ENCODE results near the gene IMMP1L. TPM values are rescaled to one million over a fixed set of nuclear protein-coding genes. Genes with fewer than 3 reads are reported as not detected.
"Not testable (repeated sequence)": the region's sequence is repeated elsewhere in the genome, so short reads cannot be mapped to it uniquely, and the experiment has no call there.

IMMP1L gene
- total RNA-seq, 1 experiment from 2014 or later, result 63.1 TPM

DNA sequence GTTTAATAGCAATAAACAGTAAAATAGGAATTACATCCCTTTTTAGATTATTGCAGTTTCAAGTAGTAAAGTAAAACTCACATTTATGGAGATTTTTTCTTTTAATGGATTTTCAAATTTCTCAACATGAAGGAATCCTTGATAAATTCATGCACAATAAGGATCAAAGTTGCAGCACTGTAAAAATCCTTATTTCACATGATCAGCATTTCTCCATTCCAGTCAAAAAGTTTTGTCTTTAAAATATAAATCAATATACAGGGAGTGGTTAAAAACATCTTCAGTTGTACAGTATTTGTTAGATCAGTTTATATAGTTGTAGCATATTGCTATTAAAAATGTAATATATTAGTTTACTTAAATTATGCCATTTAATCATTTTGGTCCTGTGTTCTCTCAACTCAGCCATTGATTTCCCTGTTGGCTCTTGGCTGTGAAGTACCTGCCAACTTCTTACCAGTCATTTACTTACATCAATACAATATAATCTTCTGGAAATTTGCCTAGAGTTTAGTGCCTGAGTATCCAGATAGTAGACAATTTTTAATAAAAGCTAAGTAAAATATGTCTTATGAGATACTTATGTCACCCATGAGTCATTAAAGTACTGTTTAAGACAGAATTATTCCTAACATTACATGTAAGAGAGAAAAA is 12.2 kb upstream of the IMMP1L start:
- H3K9ac ChIP-seq (ENCODE audit: low read length), result no peak overlapping the region
- no peak overlapping the region for H3K4me2 ChIP-seq (ENCODE audit: low read depth, low read length, poor library complexity, severe bottlenecking)
- H2AFZ ChIP-seq (ENCODE audit: low read length), result no peak overlapping the region
- H3K79me2 ChIP-seq (ENCODE audit: low read length), result peaks cover under 1% of the 10 kb centered on the region
- no peaks in the 10 kb centered on the region for H3K9me2 ChIP-seq (replicated peaks; ENCODE audit: insufficient read depth, low read length)
- H3K9me3 ChIP-seq (ENCODE audit: low read length), result no peaks in the 10 kb centered on the region
- H4K20me1 ChIP-seq (ENCODE audit: insufficient read depth, low read depth, low read length), result no peaks in the 10 kb centered on the region
- no peaks in the 10 kb centered on the region for H3K4me1 ChIP-seq (ENCODE audit: low read length)
- H3K4me3 ChIP-seq (ENCODE audit: low read length), result no peak overlapping the region
- no peak for DNase-seq
- no peaks in the 10 kb centered on the region for H3K27me3 ChIP-seq (ENCODE audit: low read length)
- H3K27ac ChIP-seq (ENCODE audit: low read length), result no peak overlapping the region
- H3K36me3 ChIP-seq (ENCODE audit: insufficient read depth, low read length), result 0 out of 2 replicates have a peak, but pooled peaks cover 17% of the 10 kb centered on the region

- DNase-seq, result no peak
- H3K27me3 ChIP-seq (ENCODE audit: low read length), result no peaks in the 10 kb centered on the region
- H4K20me1 ChIP-seq (ENCODE audit: insufficient read depth, low read depth, low read length), result no peaks in the 10 kb centered on the region
- no peaks in the 10 kb centered on the region for H3K9me2 ChIP-seq (replicated peaks; ENCODE audit: insufficient read depth, low read length)
- no peak overlapping the region for H3K4me3 ChIP-seq (ENCODE audit: low read length)
- no peak overlapping the region for H2AFZ ChIP-seq (ENCODE audit: low read length)
- no peak overlapping the region for H3K27ac ChIP-seq (ENCODE audit: low read length)
- no peak overlapping the region for H3K9ac ChIP-seq (ENCODE audit: low read length)
- H3K36me3 ChIP-seq (ENCODE audit: insufficient read depth, low read length), result no peaks in the 10 kb centered on the region
- no peaks in the 10 kb centered on the region for H3K9me3 ChIP-seq (ENCODE audit: low read length)
- H3K4me2 ChIP-seq (ENCODE audit: low read depth, low read length, poor library complexity, severe bottlenecking), result peak overlapping the region; percentile 89
- peaks cover 91% of the 10 kb centered on the region for H3K79me2 ChIP-seq (ENCODE audit: low read length)
- H3K4me1 ChIP-seq (ENCODE audit: low read length), result peaks cover 30% of the 10 kb centered on the region
Measured at GRCh38 chr11:31512117-31512516, 2.7 kb upstream of the IMMP1L start.

DNA sequence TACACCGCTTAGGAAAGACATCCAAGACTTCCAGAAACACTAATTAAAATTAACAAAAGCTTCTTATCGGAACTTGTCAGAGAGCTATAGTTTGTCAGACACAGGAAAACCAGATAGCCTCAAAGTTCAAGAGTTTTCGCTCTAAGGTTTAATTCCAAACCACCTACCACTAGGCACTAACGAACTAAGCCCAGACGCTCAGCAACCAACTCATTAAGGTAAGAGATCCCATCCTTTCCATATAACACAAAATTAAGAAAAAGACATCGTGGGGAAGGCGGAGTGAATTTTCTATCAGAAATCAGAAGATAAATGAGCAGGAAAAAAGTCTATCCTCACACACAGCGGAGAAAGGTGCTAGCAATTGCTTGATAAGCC is 382 bp downstream of the IMMP1L start:
- Histone ChIP-seq H3K4me3 (ENCODE audit: low read length) (peak overlapping the region; percentile 93), H3K9me3 (ENCODE audit: low read length) (no peaks in the 10 kb centered on the region), H3K4me1 (ENCODE audit: low read length) (peaks cover 30% of the 10 kb centered on the region), H3K36me3 (ENCODE audit: insufficient read depth, low read length) (peaks cover 13% of the 10 kb centered on the region), H3K9me2 (replicated peaks; ENCODE audit: insufficient read depth, low read length) (no peaks in the 10 kb centered on the region), H2AFZ (ENCODE audit: low read length) (peak overlapping the region; percentile 84), H3K4me2 (ENCODE audit: low read depth, low read length, poor library complexity, severe bottlenecking) (peak overlapping the region; percentile 89), H3K9ac (ENCODE audit: low read length) (peak overlapping the region; percentile 86), H3K27me3 (ENCODE audit: low read length) (no peaks in the 10 kb centered on the region), H3K27ac (ENCODE audit: low read length) (peak overlapping the region; percentile 14; the same call in 1 of the 2 replicates), H3K79me2 (ENCODE audit: low read length) (peaks cover 97% of the 10 kb centered on the region), H4K20me1 (ENCODE audit: insufficient read depth, low read depth, low read length) (no peaks in the 10 kb centered on the region)
- peak; percentile 54 for DNase-seq

- H3K9me2 ChIP-seq (replicated peaks; ENCODE audit: insufficient read depth, low read length), result no peaks in the 10 kb centered on the region
- peaks cover 50% of the 10 kb centered on the region for H3K36me3 ChIP-seq (ENCODE audit: insufficient read depth, low read length)
- H3K4me1 ChIP-seq (ENCODE audit: low read length), result peaks cover 6% of the 10 kb centered on the region; the same call in 1 of the 2 replicates
- H3K27me3 ChIP-seq (ENCODE audit: low read length), result no peaks in the 10 kb centered on the region
- no peaks in the 10 kb centered on the region; the same call in 1 of the 2 replicates for H3K9me3 ChIP-seq (ENCODE audit: low read length)
- no peak for DNase-seq
- no peak overlapping the region for H3K4me3 ChIP-seq (ENCODE audit: low read length)
- H4K20me1 ChIP-seq (ENCODE audit: insufficient read depth, low read depth, low read length), result no peaks in the 10 kb centered on the region
- no peak overlapping the region for H2AFZ ChIP-seq (ENCODE audit: low read length)
- H3K4me2 ChIP-seq (ENCODE audit: low read depth, low read length, poor library complexity, severe bottlenecking), result no peak overlapping the region
- H3K79me2 ChIP-seq (ENCODE audit: low read length), result peaks cover 94% of the 10 kb centered on the region
- H3K27ac ChIP-seq (ENCODE audit: low read length), result no peak overlapping the region
- H3K9ac ChIP-seq (ENCODE audit: low read length), result no peak overlapping the region
Measured at GRCh38 chr11:31500560-31500959, 8.9 kb downstream of the IMMP1L start.

DNA sequence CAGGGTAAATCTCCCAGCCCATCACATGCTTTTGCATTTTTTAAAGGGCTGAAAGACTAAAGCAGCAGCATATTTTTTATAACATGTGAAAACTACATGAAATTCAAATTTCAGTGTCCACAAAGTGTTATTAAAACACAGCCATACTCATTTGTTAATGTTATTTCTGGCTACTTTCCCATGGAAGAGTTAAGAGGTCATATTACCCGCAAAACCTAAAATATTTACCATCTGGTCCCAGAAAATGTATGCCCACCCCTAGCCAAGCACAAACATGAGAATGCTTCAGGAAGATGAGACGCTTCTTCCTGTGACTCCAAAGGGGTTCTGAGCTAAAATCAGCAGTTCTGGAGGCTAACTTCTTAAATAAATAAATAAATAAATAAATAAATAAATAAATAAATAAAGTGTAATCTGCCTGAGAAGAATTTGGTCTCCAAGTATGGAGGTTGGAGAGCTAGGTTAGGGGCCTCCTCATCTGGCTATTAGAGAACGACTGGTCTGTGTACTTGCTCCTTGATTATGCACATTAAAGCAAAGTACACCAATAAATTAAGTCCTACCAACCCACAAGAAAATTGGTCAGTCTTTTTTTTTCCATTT is 9.7 kb downstream of the IMMP1L start:
- H3K27me3 ChIP-seq (ENCODE audit: low read length), result no peaks in the 10 kb centered on the region
- no peaks in the 10 kb centered on the region; the same call in 1 of the 2 replicates for H3K9me3 ChIP-seq (ENCODE audit: low read length)
- no peak overlapping the region for H3K4me2 ChIP-seq (ENCODE audit: low read depth, low read length, poor library complexity, severe bottlenecking)
- no peak overlapping the region for H2AFZ ChIP-seq (ENCODE audit: low read length)
- peaks cover 6% of the 10 kb centered on the region; the same call in 1 of the 2 replicates for H3K4me1 ChIP-seq (ENCODE audit: low read length)
- peaks cover 94% of the 10 kb centered on the region for H3K79me2 ChIP-seq (ENCODE audit: low read length)
- H3K36me3 ChIP-seq (ENCODE audit: insufficient read depth, low read length), result peaks cover 48% of the 10 kb centered on the region
- H4K20me1 ChIP-seq (ENCODE audit: insufficient read depth, low read depth, low read length), result no peaks in the 10 kb centered on the region
- no peak for DNase-seq
- H3K9me2 ChIP-seq (replicated peaks; ENCODE audit: insufficient read depth, low read length), result no peaks in the 10 kb centered on the region
- H3K27ac ChIP-seq (ENCODE audit: low read length), result no peak overlapping the region
- no peak overlapping the region for H3K4me3 ChIP-seq (ENCODE audit: low read length)
- H3K9ac ChIP-seq (ENCODE audit: low read length), result no peak overlapping the region

DNA sequence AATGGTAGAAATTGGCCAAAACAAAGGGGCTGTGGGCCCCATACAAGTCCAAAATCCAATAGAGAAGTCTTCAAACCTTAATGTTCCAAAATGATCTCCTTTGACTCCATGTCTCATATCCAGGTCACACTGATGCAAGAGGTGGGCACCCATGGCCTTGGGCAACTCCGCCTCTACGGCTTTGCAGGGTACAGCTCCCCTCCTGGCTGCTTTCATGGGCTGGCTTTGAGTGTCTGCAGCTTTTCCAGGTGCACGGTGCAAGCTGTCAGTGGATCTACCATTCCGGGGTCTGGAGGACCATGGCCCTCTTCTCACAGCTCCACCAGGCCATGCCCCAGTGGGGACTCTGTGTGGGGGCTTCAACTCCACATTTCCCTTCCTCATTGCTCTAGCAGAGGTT is 15.7 kb downstream of the IMMP1L start:
- H3K4me1 ChIP-seq (ENCODE audit: low read length), result peaks cover 11% of the 10 kb centered on the region
- not testable (repeated sequence) for H3K4me3 ChIP-seq (ENCODE audit: low read length); H3K27me3 ChIP-seq (ENCODE audit: low read length); H2AFZ ChIP-seq (ENCODE audit: low read length); H3K4me2 ChIP-seq (ENCODE audit: low read depth, low read length, poor library complexity, severe bottlenecking); H3K9me3 ChIP-seq (ENCODE audit: low read length); DNase-seq; H4K20me1 ChIP-seq (ENCODE audit: insufficient read depth, low read depth, low read length); H3K27ac ChIP-seq (ENCODE audit: low read length); H3K9me2 ChIP-seq (replicated peaks; ENCODE audit: insufficient read depth, low read length); H3K9ac ChIP-seq (ENCODE audit: low read length)
- H3K79me2 ChIP-seq (ENCODE audit: low read length), result peaks cover 90% of the 10 kb centered on the region
- H3K36me3 ChIP-seq (ENCODE audit: insufficient read depth, low read length), result peaks cover 20% of the 10 kb centered on the region

GRCh38 chr11:31493235-31493634 is 16.2 kb downstream of the IMMP1L start:
- no peak overlapping the region for H3K4me3 ChIP-seq (ENCODE audit: low read length)
- H3K4me2 ChIP-seq (ENCODE audit: low read depth, low read length, poor library complexity, severe bottlenecking), result no peak overlapping the region
- H3K27me3 ChIP-seq (ENCODE audit: low read length), result no peaks in the 10 kb centered on the region
- peaks cover 15% of the 10 kb centered on the region for H3K36me3 ChIP-seq (ENCODE audit: insufficient read depth, low read length)
- H3K27ac ChIP-seq (ENCODE audit: low read length), result no peak overlapping the region
- H3K9ac ChIP-seq (ENCODE audit: low read length), result no peak overlapping the region
- DNase-seq, result no peak
- no peaks in the 10 kb centered on the region for H3K9me2 ChIP-seq (replicated peaks; ENCODE audit: insufficient read depth, low read length)
- H3K9me3 ChIP-seq (ENCODE audit: low read length), result no peaks in the 10 kb centered on the region; the same call in 1 of the 2 replicates
- peaks cover 88% of the 10 kb centered on the region for H3K79me2 ChIP-seq (ENCODE audit: low read length)
- H4K20me1 ChIP-seq (ENCODE audit: insufficient read depth, low read depth, low read length), result no peaks in the 10 kb centered on the region
- H3K4me1 ChIP-seq (ENCODE audit: low read length), result peaks cover 11% of the 10 kb centered on the region
- H2AFZ ChIP-seq (ENCODE audit: low read length), result no peak overlapping the region

GRCh38 chr11:31492320-31492913 is 17.0 kb downstream of the IMMP1L start:
- Histone ChIP-seq H3K79me2 (ENCODE audit: low read length) (peaks cover 88% of the 10 kb centered on the region), H3K9me3 (ENCODE audit: low read length) (no peaks in the 10 kb centered on the region; the same call in 1 of the 2 replicates), H3K9me2 (replicated peaks; ENCODE audit: insufficient read depth, low read length) (no peaks in the 10 kb centered on the region), H3K36me3 (ENCODE audit: insufficient read depth, low read length) (peaks cover 12% of the 10 kb centered on the region), H3K9ac (ENCODE audit: low read length) (no peak overlapping the region), H3K27me3 (ENCODE audit: low read length) (no peaks in the 10 kb centered on the region), H3K4me3 (ENCODE audit: low read length) (no peak overlapping the region), H3K4me1 (ENCODE audit: low read length) (peaks cover 11% of the 10 kb centered on the region), H3K4me2 (ENCODE audit: low read depth, low read length, poor library complexity, severe bottlenecking) (no peak overlapping the region), H4K20me1 (ENCODE audit: insufficient read depth, low read depth, low read length) (no peaks in the 10 kb centered on the region), H3K27ac (ENCODE audit: low read length) (no peak overlapping the region), H2AFZ (ENCODE audit: low read length) (no peak overlapping the region)
- DNase-seq, result no peak

Measured in Karpas-422 (cell line).